GM18502 (cell line): Measurements from ENCODE around the gene MYCT1.

Source experiments
- ATAC-seq: cut with Tn5 transposase; IDR thresholded peaks from one replicate; pipeline ENCODE4 v1.9.1; 2021; ENCODE audit warnings: mild to moderate bottlenecking; ENCODE audit not compliant: unreplicated experiment, poor library complexity

The MYCT1 gene

GRCh38 chr6:152720974-152721373, 23.3 kb downstream of the MYCT1 start:
- ATAC-seq, result no peak

GRCh38 chr6:152721956-152722355, 24.3 kb downstream of the MYCT1 start:
- ATAC-seq, result no peak

GRCh38 chr6:152723398-152723797, 25.7 kb downstream of the MYCT1 start:
- no peak for ATAC-seq

DNA sequence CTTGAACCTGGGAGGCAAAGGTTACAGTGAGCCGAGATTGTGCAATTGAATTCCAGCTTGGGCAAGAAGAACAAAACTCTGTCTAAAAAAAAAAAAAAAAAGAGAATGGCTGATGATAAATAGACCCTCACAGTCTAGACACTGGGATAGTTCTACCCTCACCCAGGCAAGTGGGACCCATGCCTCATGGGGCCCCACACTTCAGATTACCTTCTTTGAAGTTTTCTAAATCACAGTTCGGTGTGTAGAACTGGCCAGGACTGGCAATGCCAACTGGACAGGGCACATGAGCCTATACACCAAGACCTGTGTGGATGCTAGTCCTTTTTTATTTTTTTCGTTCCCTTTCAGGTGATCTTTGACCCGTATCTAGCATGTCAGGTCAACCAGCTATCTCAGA, 28.6 kb downstream of the MYCT1 start:
- no peak for ATAC-seq

DNA sequence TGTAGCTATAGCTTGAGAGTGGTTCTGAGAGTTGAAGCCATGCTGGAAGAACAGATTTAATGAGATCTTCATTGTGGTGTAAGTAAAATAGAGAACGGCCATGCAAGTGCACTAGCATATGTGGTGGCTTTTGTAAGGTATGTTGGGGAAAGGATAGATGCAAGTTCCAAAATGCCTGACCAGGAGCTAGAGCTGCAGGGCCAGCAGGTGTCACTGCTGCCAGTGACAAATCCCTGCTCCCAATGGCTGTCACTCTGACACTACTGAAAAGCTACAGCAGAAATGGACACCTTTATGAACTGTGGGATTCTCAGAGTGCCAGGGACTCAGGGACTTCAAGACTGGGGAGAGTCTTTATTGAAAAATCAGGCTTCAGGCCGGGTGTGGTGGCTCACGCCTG, 29.8 kb downstream of the MYCT1 start:
- no peak for ATAC-seq

- no peak for ATAC-seq
Measured at GRCh38 chr6:152734630-152735029, 36.9 kb downstream of the MYCT1 start.

GRCh38 chr6:152736687-152737273, 39.1 kb downstream of the MYCT1 start:
- ATAC-seq, result no peak

GRCh38 chr6:152745509-152746171, 47.9 kb downstream of the MYCT1 start:
- no peak for ATAC-seq

GRCh38 chr6:152746172-152746553, 48.5 kb downstream of the MYCT1 start:
- no peak for ATAC-seq

DNA sequence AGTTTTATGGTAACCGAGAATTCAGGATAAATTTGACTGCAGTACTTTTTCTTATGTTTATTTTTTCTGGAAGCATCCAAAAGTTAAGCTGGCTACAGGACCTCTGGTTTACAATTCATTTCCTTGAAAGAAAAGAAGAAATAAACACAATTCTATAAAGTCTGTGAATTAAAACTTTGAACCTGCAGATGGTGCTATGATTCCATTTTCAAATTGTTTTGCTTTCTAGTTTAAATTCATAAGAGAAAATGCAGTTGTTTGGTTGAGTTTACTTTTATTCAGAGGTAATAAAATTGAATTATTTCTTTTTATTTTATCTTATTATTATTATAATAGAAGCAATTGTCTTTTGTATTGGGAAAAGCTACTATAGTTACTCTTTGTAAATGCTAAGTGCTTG, 51.1 kb downstream of the MYCT1 start:
- no peak for ATAC-seq

- ATAC-seq, result no peak
Measured at GRCh38 chr6:152749336-152749735, 51.6 kb downstream of the MYCT1 start.

DNA sequence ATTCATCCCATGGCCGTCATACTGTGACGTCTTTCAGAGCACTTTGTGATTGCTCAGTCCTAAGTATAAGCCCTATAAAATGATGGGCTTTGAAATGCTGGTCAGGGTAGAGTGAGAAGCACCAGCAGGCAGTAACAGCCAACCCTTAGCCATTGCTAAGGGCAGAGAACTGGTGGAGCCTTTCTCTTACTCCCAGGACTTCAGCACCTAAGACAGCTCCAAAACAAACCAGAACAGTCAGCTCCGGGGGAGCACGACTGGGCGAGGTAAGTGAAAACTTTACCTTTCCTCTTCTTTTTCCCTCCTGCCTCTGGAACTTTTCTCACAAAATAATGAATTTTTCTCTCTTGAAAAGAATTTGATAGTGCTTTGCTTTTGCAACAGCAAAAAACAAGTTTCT, 53.0 kb downstream of the MYCT1 start, which contains the start of gene VIP:
VIP (plus strand) TSS at position 104 of the 400 bp plus-strand sequence. CDS start 1,381 bp downstream, outside the sequence.
- no peak for ATAC-seq

GRCh38 chr6:152765331-152765730, 67.6 kb downstream of the MYCT1 start:
- ATAC-seq, result no peak

GRCh38 chr6:152769159-152769558, 71.5 kb downstream of the MYCT1 start:
- ATAC-seq, result no peak

DNA sequence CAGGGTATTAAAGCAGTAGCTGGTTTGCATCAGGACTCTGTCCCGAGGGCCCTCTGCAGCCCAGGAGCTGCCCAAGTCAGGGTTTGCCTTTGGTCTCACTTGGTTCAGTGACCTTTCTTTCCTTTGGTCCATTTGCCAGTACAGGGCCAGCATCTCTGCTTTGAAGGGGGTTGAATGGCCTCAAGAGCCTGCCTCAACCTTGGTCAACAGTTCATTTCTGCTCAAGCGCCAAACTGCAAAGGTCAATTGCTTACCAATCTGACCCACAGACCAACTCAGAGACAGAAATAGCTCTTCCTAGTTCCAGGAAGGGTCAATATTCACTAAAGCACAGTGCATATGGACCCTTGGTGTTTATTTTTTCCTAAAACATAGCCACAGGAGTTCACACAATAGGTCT, 72.3 kb downstream of the MYCT1 start:
- no peak for ATAC-seq

DNA sequence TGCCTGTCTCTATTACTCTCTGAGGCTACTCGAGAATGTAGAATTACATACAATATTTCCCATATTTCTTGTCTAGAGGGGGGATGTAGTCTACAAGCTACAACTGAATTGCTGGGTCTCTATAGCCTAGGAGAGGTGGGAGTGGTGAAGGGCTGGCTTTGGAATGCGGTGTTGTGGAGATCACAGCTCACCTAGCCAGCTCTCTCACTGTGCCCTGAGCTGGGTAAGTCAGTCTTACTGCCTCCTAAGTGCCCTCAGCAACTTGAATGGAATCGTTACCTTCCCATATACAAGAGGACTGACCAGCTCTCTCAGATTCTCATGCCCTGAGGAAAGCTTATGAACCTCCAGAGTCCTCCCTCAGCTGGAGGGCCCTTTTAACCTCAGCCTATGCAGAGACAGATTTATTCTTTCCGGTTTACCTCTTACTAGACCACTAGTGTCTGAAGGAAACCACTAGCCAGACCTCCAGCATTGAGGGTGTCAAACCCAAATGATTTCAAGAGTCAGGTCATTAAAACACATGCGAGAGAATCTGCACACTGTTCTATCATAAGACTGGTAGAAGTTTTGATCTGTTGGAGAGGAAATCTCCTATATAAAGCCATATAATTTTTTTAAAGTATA, 73.5 kb downstream of the MYCT1 start:
- no peak for ATAC-seq
